DND-41 (cell line): ENCODE measurements around the gene FAM228B.

Experiments
- ATAC-seq: fragments of 200-7000 bp; cut with Tn5 transposase; 3 replicates; pipeline ENCODE4 v1.9.1; 2021; ENCODE audit warnings: low read depth; ENCODE audit not compliant: insufficient read depth
- DNase-seq: peaks from one replicate; pipeline ENCODE4 v3.0.0-alpha.2; 2020
- H2AFZ ChIP-seq: 2 replicates; pipeline ENCODE4 v1.6.0; 2012; ENCODE audit warnings: low read depth, low read length
- H3K27ac ChIP-seq: 2 replicates; pipeline ENCODE4 v1.5.1; 2012; ENCODE audit warnings: low read length, inconsistent platforms
- H3K27me3 ChIP-seq: fragments of 200-600 bp; sonication (generic); 2 replicates; pipeline ENCODE4 v1.6.0; 2012; ENCODE audit warnings: low read length, mild to moderate bottlenecking, inconsistent platforms; ENCODE audit not compliant: insufficient read depth, poor library complexity
- H3K36me3 ChIP-seq: 2 replicates; pipeline ENCODE4 v1.5.1; 2012; ENCODE audit warnings: low read length, inconsistent platforms; ENCODE audit not compliant: insufficient read depth
- H3K4me1 ChIP-seq: 2 replicates; pipeline ENCODE4 v1.5.1; 2012; ENCODE audit warnings: mild to moderate bottlenecking, low read length; ENCODE audit not compliant: insufficient read depth
- H3K4me2 ChIP-seq: 2 replicates; pipeline ENCODE4 v1.6.0; 2012; ENCODE audit warnings: mild to moderate bottlenecking, moderate library complexity, low read length, inconsistent platforms; ENCODE audit not compliant: insufficient read depth
- H3K4me3 ChIP-seq, 2 experiments: fragments of 200-600 bp in 1 of 2; shearing (Covaris generic) in 1 of 2; 2 replicates each; pipeline ENCODE4 v1.5.1; 2012 to 2016; ENCODE audit warnings: inconsistent platforms in 2 of 2, low read length in 2 of 2, mild to moderate bottlenecking in 2 of 2, low read depth in 1 of 2, moderate library complexity in 1 of 2
- H3K79me2 ChIP-seq: 2 replicates; pipeline ENCODE4 v1.6.0; 2012; ENCODE audit warnings: low read length, inconsistent platforms; ENCODE audit not compliant: insufficient read depth
- H3K9ac ChIP-seq: 2 replicates; pipeline ENCODE4 v1.6.0; 2012; ENCODE audit warnings: low read depth, mild to moderate bottlenecking, inconsistent platforms, low read length, moderate library complexity
- H3K9me3 ChIP-seq: 2 replicates; pipeline ENCODE4 v1.5.1; 2012; ENCODE audit warnings: low read length, moderate library complexity, mild to moderate bottlenecking, inconsistent platforms; ENCODE audit not compliant: insufficient read depth, severe bottlenecking
- H4K20me1 ChIP-seq: 2 replicates; pipeline ENCODE4 v1.6.0; 2012; ENCODE audit warnings: low read length; ENCODE audit not compliant: insufficient read depth
- CTCF ChIP-seq: IDR thresholded peaks from 2 replicates; pipeline ENCODE4 v1.5.1; 2012; ENCODE audit warnings: borderline replicate concordance, low read length, moderate library complexity, mild to moderate bottlenecking; ENCODE audit not compliant: poor library complexity, severe bottlenecking; ENCODE audit errors: extremely low read depth
- EZH2 ChIP-seq: IDR thresholded peaks from 3 replicates; pipeline ENCODE4 v1.6.1; 2012; ENCODE audit warnings: borderline replicate concordance, low read depth, mild to moderate bottlenecking, moderate library complexity, low read length, inconsistent platforms; ENCODE audit not compliant: severe bottlenecking

Gene FAM228B

GRCh38 chr2:24121066-24121465 is 2.2 kb upstream of the FAM228B start:
- Histone ChIP-seq H3K4me2 (no peak overlapping the region), H3K27me3 (no peaks in the 10 kb centered on the region), H3K4me1 (peaks cover 26% of the 10 kb centered on the region), H2AFZ (no peak overlapping the region), H3K9me3 (no peaks in the 10 kb centered on the region), H3K9ac (no peak overlapping the region), H4K20me1 (no peaks in the 10 kb centered on the region), H3K27ac (no peak overlapping the region), H3K36me3 (no peaks in the 10 kb centered on the region), H3K4me3 (no peak overlapping the region), H3K79me2 (peaks cover 6% of the 10 kb centered on the region; the same call in 1 of the 2 replicates)
- ATAC-seq, result no peak
- no peak for DNase-seq
- TF ChIP-seq CTCF, result no peak
- TF ChIP-seq EZH2, result no peak

GRCh38 chr2:24121469-24121868 is 1.8 kb upstream of the FAM228B start:
- Histone ChIP-seq H3K4me2 (no peak overlapping the region), H3K27me3 (no peaks in the 10 kb centered on the region), H3K27ac (no peak overlapping the region), H2AFZ (no peak overlapping the region), H3K79me2 (peaks cover 6% of the 10 kb centered on the region; the same call in 1 of the 2 replicates), H3K36me3 (no peaks in the 10 kb centered on the region), H3K4me1 (peaks cover 26% of the 10 kb centered on the region), H3K9ac (no peak overlapping the region), H3K9me3 (no peaks in the 10 kb centered on the region), H4K20me1 (no peaks in the 10 kb centered on the region), H3K4me3 (no peak overlapping the region)
- ATAC-seq (no peak), DNase-seq (no peak)
- TF ChIP-seq EZH2 (no peak), CTCF (no peak)

- peak overlapping the region; percentile 79 for H3K9ac ChIP-seq
- ATAC-seq, result no peak
- TF ChIP-seq CTCF (no peak), EZH2 (no peak)
- peak overlapping the region; percentile 89 for H3K27ac ChIP-seq
- H3K79me2 ChIP-seq, result peaks cover 6% of the 10 kb centered on the region; the same call in 1 of the 2 replicates
- no peaks in the 10 kb centered on the region for H3K27me3 ChIP-seq
- H3K4me1 ChIP-seq, result peaks cover 26% of the 10 kb centered on the region
- no peaks in the 10 kb centered on the region for H3K9me3 ChIP-seq
- H3K36me3 ChIP-seq, result no peaks in the 10 kb centered on the region
- no peaks in the 10 kb centered on the region for H4K20me1 ChIP-seq
- peak overlapping the region; percentile 87 for H2AFZ ChIP-seq
- H3K4me2 ChIP-seq, result peak overlapping the region; percentile 88
- no peak for DNase-seq
- peak overlapping the region; percentile 22 to 77; a peak in 3 of 4 replicates for H3K4me3 ChIP-seq
These were observed 689 bp upstream of the FAM228B start for GRCh38 chr2:24122366-24123194.
